GM18951 (cell line): ENCODE data around the gene HTRA3.
"Not testable (repeated sequence)": the region's sequence is repeated elsewhere in the genome, so short reads cannot be mapped to it uniquely, and the experiment has no call there.

Source experiments
- POLR2A ChIP-seq: IDR thresholded peaks from 4 replicates; pipeline ENCODE4 v1.6.1; 2011; ENCODE audit warnings: mild to moderate bottlenecking; ENCODE audit not compliant: insufficient read length, insufficient read depth; ENCODE audit errors: extremely low read depth
- in situ Hi-C: fragments of 300-500 bp; cut with MboI; formaldehyde crosslinking; loops from one replicate; pipeline ENCODE4 v1.12.0; 2022; ENCODE audit warnings: low sequenced_read_pairs, mixed read lengths, inconsistent platforms; ENCODE audit not compliant: unreplicated experiment

Gene HTRA3

DNA sequence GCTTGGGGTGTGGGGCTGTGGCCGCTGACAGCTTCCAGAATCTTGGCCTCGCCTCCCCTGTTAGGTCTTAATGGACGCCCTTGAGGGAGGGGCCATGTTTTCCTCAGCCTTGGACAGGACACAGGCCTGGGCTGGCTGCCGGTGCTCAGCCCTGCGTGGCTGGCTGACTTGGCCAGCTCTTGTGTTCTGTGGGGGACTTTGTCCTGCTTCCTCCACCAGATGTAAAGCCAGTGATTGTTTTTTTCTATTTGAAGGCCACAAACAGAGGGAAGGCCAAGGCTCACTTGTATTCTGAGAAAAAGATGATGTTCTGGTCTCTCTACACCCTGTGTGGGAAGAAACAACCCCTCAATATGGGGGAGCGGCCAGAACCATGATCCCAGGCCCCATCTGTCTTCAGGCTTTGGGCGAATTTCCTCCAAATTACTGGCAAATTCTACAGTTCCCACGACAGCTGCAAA lies 71.3 kb downstream of the HTRA3 start:
- no peak for TF ChIP-seq POLR2A
- in situ Hi-C loops, result no loop called here

DNA sequence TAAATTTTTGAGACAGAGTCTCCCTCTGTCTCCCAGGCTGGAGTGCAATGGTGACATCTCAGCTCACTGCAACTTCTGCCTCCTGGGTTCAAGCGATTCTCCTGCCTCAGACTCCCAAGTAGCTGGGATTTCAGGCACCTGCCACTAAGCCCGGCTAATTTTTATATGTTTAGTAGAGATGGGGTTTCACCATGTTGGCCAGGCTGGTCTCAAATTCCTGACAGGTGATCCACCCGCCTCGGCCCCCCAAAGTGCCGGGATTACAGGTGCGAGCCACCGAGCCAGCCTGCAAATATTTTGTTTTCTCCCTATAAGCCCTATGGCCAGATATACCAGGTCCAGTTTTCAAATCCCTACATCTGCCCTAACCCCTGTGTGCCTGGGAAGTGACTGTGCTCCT lies 71.7 kb downstream of the HTRA3 start:
- in situ Hi-C loops, result not testable (repeated sequence)

DNA sequence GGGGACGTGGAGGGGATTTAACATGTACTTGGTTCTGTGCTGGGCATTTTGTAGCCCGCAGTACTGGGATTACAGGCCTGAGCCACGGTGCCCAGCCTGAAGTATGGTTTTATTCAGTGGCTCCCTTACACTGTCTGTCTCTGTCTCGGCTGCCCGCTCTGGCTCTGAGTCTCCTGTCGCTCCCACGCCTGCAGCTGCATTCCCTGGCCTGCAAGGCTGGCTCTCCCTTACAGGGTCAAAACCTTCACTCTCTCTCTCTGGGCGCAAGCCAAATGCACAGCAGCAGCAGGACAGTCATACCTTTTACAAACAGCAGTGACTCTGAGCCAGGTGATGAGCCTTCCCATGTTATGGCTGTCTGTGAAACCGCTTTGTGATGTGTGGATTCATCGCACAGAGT lies 72.1 kb downstream of the HTRA3 start:
- in situ Hi-C loops, result no loop called here
- no peak for TF ChIP-seq POLR2A

DNA sequence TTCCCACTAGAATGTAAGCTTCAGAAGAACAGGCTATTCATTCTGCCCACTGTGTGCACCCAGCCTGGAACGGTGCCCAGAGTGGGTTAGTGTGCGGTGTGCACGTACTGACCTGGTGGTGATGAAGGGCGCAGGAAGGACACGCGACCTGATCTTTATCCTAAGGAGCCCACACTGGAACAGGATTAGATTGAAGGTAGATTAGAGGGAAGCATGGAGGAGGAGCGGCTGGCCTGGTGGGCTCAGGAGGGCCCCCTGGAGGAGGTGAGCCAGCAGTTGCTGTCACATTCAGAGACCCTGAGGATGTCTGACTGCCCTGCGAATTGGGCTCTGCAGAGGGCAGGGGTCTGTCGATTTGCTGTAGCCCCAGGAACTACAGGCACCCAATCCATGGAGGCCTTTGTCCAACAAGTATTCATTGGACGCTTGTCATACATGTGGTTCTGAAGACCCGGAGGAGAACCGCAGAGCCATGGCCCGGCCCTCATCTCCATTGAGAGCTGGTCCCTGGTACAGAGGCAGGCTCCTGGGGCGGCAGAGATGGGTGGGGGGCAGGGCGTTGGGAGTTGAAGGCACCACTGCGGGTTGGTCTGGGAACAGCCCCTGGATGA lies 73.2 kb downstream of the HTRA3 start:
- no peak for TF ChIP-seq POLR2A
- in situ Hi-C loops, result no loop called here

DNA sequence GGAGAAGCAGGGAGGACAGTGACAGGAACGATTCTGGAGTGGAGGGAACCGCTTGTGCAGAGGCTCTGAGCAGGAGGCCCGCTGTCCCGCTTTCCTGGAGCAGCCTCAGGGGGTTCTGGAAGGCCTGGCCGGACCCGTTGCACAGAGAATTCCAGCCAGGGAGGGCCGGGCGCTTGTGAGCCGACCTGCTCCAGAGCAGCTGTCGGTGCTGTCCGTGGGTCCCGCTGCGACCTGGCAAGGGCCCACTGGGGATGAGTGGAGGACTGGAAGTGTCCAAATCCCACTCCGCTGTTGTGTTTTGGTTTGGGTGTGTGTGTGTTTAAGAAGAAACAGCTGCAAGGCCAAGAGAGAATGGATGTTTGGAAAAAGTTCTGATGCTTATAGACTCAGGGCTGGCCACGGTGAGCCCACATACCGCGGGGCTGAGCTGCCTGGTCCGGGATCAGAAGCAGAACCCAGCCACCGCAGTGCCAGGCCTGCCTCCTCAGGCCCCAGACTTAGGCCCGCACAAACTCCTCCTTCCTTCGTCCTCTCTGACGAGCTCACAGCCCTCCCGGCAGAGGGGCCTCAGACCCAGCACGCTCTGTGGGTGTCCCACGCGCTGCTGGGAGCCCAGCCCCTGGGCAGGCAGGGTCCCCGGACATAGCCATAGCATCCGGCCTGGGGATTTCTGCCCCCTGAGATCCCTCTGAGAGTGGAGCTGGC lies 73.9 kb downstream of the HTRA3 start:
- in situ Hi-C loops, result no loop called here
- TF ChIP-seq POLR2A, result no peak

DNA sequence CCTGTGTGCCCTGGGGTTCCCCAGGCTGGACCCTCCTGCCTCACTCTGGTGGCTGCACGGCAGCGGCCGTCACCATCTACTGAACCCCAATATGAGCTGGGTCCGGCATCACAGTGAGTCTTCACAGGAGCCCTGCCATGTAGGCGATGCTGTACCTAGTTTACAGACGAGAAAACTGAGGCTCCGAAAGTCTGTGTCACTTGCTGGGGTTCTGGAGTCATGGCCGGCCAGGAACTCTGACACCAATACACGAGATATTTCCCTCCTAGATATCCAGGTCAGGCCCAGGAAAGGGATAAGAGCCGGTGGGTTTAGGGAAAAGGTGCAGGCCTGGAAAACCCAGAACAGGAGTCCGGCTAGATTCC lies 74.4 kb downstream of the HTRA3 start:
- no peak for TF ChIP-seq POLR2A
- in situ Hi-C loops, result no loop called here

DNA sequence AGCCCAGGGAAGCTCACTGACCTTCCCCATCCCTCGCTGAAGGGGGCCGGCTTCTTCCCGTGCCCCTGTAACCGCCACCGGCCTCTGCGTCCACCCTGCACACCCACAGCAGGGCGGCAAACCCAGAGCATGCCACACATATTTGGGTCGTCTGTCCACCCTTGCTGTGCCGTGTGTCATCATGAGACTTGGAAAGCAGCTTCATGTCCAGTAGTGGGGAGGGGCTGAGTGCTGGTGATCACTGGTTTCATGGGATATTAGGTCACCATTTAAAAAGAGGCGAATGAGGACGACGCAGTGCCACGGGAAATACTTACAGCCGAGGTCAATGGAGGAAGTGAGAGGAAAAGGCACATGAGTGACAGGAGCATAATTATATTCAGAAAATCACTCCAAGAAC lies 74.8 kb downstream of the HTRA3 start:
- in situ Hi-C loops, result no loop called here
- no peak for TF ChIP-seq POLR2A

DNA sequence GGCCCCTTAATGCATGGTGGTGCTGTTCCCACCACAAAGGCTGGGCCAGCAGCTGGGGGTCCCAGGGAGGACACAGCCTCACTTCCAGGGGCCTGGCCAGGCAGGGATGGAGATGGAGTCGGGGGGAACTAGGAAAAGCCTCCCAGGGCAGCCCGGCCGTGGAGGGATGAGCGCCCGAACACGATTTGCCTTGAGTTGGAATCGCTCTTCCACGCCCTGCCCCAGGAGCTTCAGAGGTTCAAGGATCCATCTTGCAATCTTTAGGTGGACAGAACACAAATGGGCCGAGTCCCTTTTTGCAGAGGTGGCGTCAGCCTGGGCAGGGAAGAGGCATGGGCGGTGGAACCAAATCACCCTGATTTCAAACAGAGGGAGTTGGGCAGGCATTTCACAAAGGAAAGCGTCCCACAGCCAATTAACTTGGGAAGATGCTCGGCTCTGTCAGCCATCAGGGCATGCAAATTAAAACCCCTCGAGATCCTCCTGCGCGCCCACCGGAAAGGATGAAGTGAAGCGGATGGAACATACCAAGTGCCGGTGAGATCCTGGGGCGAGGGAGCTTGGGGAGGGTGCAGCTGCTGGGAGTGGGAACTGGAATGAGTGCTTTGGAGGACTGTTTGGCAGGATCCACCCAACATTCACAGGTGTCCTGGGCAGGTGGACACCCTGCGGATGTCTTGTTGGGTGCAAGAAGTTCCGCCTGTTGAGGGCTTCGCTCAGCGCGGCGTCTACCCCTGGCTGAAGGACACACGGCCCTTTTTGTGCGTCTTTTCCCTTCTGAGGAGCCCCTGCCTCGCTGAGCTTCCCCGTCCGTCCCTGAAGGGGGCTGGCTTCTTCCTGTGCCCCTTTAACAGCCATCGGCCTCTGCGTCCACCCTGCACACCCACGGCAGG lies 75.7 kb downstream of the HTRA3 start:
- in situ Hi-C loops, result no loop called here
- no peak for TF ChIP-seq POLR2A

DNA sequence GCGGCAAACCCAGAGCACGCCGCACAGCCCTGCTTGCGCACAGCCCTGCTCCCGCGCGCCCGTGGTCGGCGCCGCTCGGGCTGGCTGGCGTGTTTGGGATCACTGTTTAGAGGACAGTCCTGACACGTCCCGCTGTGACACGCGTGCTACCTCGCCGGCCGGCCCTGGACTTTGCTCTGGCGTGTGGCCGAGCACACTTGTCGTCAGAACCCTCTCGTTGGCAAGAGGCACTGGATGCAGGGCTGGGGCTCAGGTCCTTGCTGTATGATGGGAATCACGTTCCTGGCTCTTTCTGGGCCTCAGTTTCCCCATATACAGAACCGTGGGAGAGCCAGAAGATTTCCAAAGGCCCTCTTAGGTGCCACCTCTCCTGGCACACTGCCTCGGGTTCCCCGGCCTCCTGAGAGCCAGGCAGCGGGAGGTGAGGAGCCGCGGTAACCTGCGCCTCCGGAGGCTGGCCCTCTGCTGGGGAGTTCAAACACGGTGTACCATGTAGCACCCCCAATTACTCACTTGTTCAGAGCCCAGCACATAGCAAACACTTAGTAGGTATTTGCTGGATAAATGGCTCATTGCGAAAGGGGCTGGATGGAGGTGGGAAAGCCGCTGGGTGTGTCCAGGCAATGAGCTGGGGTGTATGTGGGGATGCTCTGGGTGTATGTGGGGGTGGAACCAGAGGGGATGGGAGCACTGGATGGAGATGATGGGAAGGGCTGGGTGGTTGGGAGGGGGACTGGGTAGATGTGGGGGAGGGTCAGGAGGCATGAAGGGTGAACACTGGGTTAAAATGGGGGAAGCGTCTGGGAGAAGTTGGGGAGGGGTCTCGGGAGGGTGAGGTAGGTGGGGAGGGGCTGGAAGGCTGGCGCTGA lies 76.6 kb downstream of the HTRA3 start:
- no peak for TF ChIP-seq POLR2A
- in situ Hi-C loops, result no loop called here

DNA sequence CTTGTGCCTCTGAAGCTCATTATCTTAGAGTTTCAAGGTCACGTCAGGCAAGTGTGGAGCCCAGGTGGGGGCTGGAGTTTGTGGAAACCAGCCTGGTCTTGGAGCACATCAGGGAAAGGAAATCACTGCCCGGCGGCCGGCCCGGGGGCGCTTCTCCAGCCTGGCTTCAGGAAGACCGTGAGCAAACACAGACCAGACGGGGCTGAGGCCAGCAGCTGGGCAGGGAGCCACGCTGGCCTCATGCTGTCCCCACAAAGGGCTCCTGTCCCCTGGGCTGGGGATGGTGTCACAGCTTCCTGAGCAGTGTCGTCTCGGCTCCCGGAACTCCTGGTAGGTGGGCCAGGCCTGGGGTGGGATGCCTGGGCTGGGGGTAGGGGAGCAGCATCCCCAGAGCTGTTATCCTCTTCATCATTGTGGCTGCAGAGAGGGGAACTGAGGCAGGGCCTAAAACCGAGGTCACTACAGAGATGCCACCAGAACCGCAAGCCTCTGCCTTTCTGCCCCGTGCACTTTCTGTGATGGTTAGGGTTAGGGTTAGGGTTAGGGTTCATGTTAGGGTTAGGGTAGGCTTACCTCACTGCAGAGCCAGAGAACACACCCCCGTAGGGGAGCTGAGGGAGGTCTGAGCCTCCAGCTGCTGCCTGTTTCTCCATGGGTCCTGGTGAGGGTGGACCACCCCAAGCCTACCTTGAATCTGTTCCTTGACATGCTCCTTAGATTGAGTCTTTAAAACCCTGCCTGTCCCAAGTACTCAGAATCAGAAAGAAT lies 77.5 kb downstream of the HTRA3 start:
- TF ChIP-seq POLR2A, result no peak
- in situ Hi-C loops, result no loop called here

DNA sequence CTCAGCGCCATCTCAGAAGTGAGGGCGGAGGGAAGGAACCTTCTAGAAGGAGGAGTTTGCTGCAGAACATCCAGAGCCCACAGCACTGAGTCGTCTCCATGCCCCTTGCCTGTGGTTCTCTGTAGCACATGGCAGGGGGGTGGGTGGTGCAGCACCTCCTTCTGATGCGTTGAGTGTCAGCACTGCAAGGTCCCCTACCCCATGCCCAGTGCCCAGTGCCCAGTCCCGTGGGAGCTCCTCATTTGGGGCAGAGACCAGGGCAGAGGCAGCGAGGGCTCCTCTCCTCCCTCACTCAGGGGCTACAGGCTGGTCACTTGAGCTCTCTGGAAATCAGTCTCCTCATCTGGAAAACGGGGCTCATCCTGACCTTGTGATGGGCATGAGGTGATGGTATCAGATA lies 78.1 kb downstream of the HTRA3 start:
- in situ Hi-C loops, result no loop called here

DNA sequence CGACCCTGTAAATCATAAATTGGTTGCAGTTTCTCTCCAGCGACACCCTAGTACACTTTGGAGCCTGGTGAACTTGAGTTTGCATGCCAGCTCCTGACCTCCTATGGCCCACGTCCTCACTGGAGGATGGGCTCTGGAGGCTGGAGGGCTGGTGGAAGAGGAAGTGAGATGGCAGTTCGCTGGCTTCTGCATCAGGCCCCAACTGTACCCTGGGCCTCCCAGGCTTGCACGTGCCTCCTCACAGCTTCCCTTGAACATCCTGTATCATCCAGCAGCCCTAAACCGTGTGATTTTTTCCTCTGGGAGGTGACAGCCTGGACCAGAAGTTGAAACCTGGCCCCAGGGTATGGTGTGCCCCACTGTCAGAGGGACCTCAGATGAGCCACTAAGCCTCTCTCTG lies 78.5 kb downstream of the HTRA3 start:
- no peak for TF ChIP-seq POLR2A
- in situ Hi-C loops, result no loop called here

More for the DNA sequence above, 78.1 kb downstream of the HTRA3 start:
- TF ChIP-seq POLR2A, result no peak

DNA sequence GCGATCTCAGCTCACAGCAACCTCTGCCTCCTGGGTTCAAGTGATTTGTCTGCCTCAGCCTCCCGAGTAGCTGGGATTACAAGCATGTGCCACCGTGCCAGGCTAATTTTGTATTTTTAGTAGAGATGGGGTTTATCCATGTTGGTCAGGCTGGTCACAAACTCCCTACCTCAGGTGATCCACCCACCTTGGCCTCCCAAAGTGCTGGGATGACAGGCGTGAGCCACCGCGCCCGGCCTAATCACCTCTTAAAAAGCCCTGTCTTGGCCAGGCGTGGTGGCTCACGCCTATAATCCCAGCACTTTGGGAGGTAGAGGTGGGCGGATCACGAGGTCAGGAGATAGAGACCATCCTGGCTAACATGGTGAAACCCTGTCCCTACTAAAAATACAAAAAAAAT lies 79.7 kb downstream of the HTRA3 start:
- in situ Hi-C loops, result not testable (repeated sequence)
